CD4-positive, alpha-beta T cell (primary cell): ENCODE data around the gene DGKB. TPM values are rescaled to one million over a fixed set of nuclear protein-coding genes. Genes with fewer than 3 reads are reported as not detected.

Experiments used
- ATAC-seq: fragments of 200-7000 bp; cut with Tn5 transposase; one replicate; pipeline ENCODE4 v1.10.0; 2022; ENCODE audit warnings: mild to moderate bottlenecking; ENCODE audit not compliant: poor library complexity
- CTCF ChIA-PET: fragments of 350-600 bp; sonication (Branson Sonifier 250); formaldehyde crosslinking; loops from one replicate; lab custom pipeline; 2021; ENCODE audit warnings: antibody characterized with exemption, inconsistent platforms; lab: Charles Lee
- POLR2A ChIA-PET: fragments of 350-600 bp; sonication (Branson Sonifier 250); formaldehyde crosslinking; loops from one replicate; lab custom pipeline; 2021; ENCODE audit warnings: antibody characterized with exemption, inconsistent platforms; lab: Charles Lee
- DNase-seq, 14 experiments: peaks; one replicate each; pipeline ENCODE4 v3.0.0-alpha.2; 2013 to 2020; ENCODE audit warnings: mixed read lengths in 2 of 14
- H3K27ac ChIP-seq, 2 donors: one replicate each; pipeline versions ENCODE4 v1.5.1 to v1.7.0; 2013; ENCODE audit warnings: low read length in 2 of 2, low read depth in 1 of 2, mild to moderate bottlenecking in 1 of 2
- H3K27me3 ChIP-seq, 2 experiments: 1 replicate in 1 of 2; 2 replicates in 1 of 2; pipeline versions ENCODE4 v1.6.1 to v1.7.0; 2013; ENCODE audit warnings: low read length in 2 of 2, control low read depth in 1 of 2, mild to moderate bottlenecking in 1 of 2, moderate library complexity in 1 of 2; ENCODE audit not compliant: insufficient read depth in 2 of 2, control insufficient read depth in 1 of 2
- H3K36me3 ChIP-seq: one replicate; pipeline ENCODE4 v1.6.1; 2013; ENCODE audit warnings: low read length, control low read depth; ENCODE audit not compliant: insufficient read depth
- H3K4me1 ChIP-seq: one replicate; pipeline ENCODE4 v1.6.1; 2013; ENCODE audit warnings: low read length, control low read depth; ENCODE audit not compliant: insufficient read depth
- H3K4me3 ChIP-seq: one replicate; pipeline ENCODE4 v1.5.1; 2013; ENCODE audit warnings: mild to moderate bottlenecking, low read length, moderate library complexity
- H3K9me3 ChIP-seq, 2 experiments: 1 replicate in 1 of 2; 2 replicates in 1 of 2; pipeline versions ENCODE4 v1.6.1 to v1.7.0; 2013; ENCODE audit warnings: low read length in 2 of 2, mild to moderate bottlenecking in 2 of 2, control low read depth in 1 of 2, moderate library complexity in 1 of 2; ENCODE audit not compliant: control insufficient read depth in 1 of 2, insufficient read depth in 1 of 2
- H3K27ac Mint-ChIP-seq: one replicate; pipeline ENCODE4 v1.8.0; 2020; ENCODE audit warnings: mixed read lengths
- H3K27me3 Mint-ChIP-seq: one replicate; pipeline ENCODE4 v1.8.0; 2021; ENCODE audit warnings: mixed read lengths
- H3K36me3 Mint-ChIP-seq: one replicate; pipeline ENCODE4 v1.8.0; 2021; ENCODE audit warnings: low read depth, mixed read lengths
- H3K4me1 Mint-ChIP-seq: one replicate; pipeline ENCODE4 v1.8.0; 2021; ENCODE audit warnings: low read depth, mixed read lengths
- H3K4me3 Mint-ChIP-seq: one replicate; pipeline ENCODE4 v1.8.0; 2020; ENCODE audit warnings: mild to moderate bottlenecking, mixed read lengths
- H3K9me3 Mint-ChIP-seq: one replicate; pipeline ENCODE4 v1.8.0; 2020; ENCODE audit warnings: mixed read lengths
- CTCF ChIP-seq: fragments of 200-600 bp; IDR thresholded peaks from one replicate; pipeline ENCODE4 v1.8.0; 2022; ENCODE audit warnings: antibody characterized with exemption, mild to moderate bottlenecking
- intact Hi-C, 2 experiments: fragments of 100-400 bp; cut with DNase I in 1 of 2; cut with micrococcal nuclease in 1 of 2; formaldehyde crosslinking; loops; one replicate each; pipeline versions ENCODE4 v1.15.1 to v1.9.0; 2023 to 2025; cut with DNase I, micrococcal nuclease
- total RNA-seq, 174 experiments: library from RNA in 2 of 174; stranded (reverse) in 2 of 174; gene quantifications; one replicate each; pipeline ENCODE4 v1.2.3 and lab custom pipeline; 2021 to 2026

The DGKB gene
- total RNA-seq, 2 experiments from 2014 or later: not detected

- no peaks in the 10 kb centered on the region for H3K9me3 ChIP-seq
- H3K4me1 ChIP-seq: no peaks in the 10 kb centered on the region
- CTCF ChIA-PET: no interaction called here
- H3K9me3 Mint-ChIP-seq: peaks cover 2% of the 10 kb centered on the region
- POLR2A ChIA-PET: no interaction called here
- DNase-seq: no peak
- no peaks in the 10 kb centered on the region for H3K36me3 Mint-ChIP-seq
- TF ChIP-seq CTCF: no peak
- H3K36me3 ChIP-seq: no peaks in the 10 kb centered on the region
- H3K27me3 ChIP-seq: no peaks in the 10 kb centered on the region
- H3K27ac Mint-ChIP-seq: no peak overlapping the region
- no peaks in the 10 kb centered on the region for H3K27me3 Mint-ChIP-seq
- H3K27ac ChIP-seq: no peak overlapping the region
- intact Hi-C loops: no loop called here
- no peak overlapping the region for H3K4me3 ChIP-seq
- ATAC-seq: no peak
- no peaks in the 10 kb centered on the region for H3K4me1 Mint-ChIP-seq
- no peak overlapping the region for H3K4me3 Mint-ChIP-seq
These were observed 570.4 kb downstream of the DGKB start for GRCh38 chr7:14332155-14332554.

GRCh38 chr7:14324767-14325166 lies 577.8 kb downstream of the DGKB start:
- CTCF ChIA-PET: no interaction called here
- no peak for TF ChIP-seq CTCF
- Histone ChIP-seq H3K4me3 (no peak overlapping the region), H3K27me3 (no peaks in the 10 kb centered on the region), H3K9me3 (no peaks in the 10 kb centered on the region), H3K4me1 (no peaks in the 10 kb centered on the region), H3K36me3 (no peaks in the 10 kb centered on the region), H3K27ac (no peak overlapping the region)
- no peak for DNase-seq
- Mint-ChIP-seq H3K36me3 (no peaks in the 10 kb centered on the region), H3K27me3 (no peaks in the 10 kb centered on the region), H3K9me3 (peaks cover 5% of the 10 kb centered on the region), H3K4me3 (no peak overlapping the region), H3K4me1 (no peaks in the 10 kb centered on the region), H3K27ac (no peak overlapping the region)
- POLR2A ChIA-PET: no interaction called here
- intact Hi-C loops: no loop called here
- ATAC-seq: no peak

- H3K27ac Mint-ChIP-seq: no peak overlapping the region
- peaks cover 5% of the 10 kb centered on the region for H3K9me3 Mint-ChIP-seq
- Histone ChIP-seq H3K27ac (no peak overlapping the region), H3K4me3 (no peak overlapping the region), H3K9me3 (no peaks in the 10 kb centered on the region), H3K36me3 (no peaks in the 10 kb centered on the region), H3K4me1 (no peaks in the 10 kb centered on the region), H3K27me3 (no peaks in the 10 kb centered on the region)
- POLR2A ChIA-PET: no interaction called here
- no peak for TF ChIP-seq CTCF
- no peaks in the 10 kb centered on the region for H3K36me3 Mint-ChIP-seq
- no peak for ATAC-seq
- H3K4me3 Mint-ChIP-seq: no peak overlapping the region
- no peaks in the 10 kb centered on the region for H3K4me1 Mint-ChIP-seq
- H3K27me3 Mint-ChIP-seq: no peaks in the 10 kb centered on the region
- intact Hi-C loops: no loop called here
- CTCF ChIA-PET: interaction anchor here (0.5 kb wide), 1 partner anchor 34 kb away, joined by 3 read pairs; no protein-coding TSS in a partner anchor
- DNase-seq: no peak
These were observed 579.8 kb downstream of the DGKB start for GRCh38 chr7:14322724-14323123.
